Measurements from ENCODE around the gene KCNA5.

Gene KCNA5

GRCh38 chr12:5094986-5095385 lies 51.3 kb downstream of the KCNA5 start:
- no peak overlapping the region for H3K9ac ChIP-seq (ENCODE audit: low read length)
- TF ChIP-seq CTCF (IDR thresholded peaks at IDR 0.05; ENCODE audit: low read depth, low read length) (no peak), EZH2phosphoT487 (IDR thresholded peaks at IDR 0.05; ENCODE audit: low read depth) (no peak)
- H3K4me1 ChIP-seq (ENCODE audit: low read length): peaks cover 7% of the 10 kb centered on the region; the same call in 1 of the 2 replicates
- no peak overlapping the region for H3K4me3 ChIP-seq (ENCODE audit: low read length)
- no peak overlapping the region for H3K27ac ChIP-seq (ENCODE audit: low read length)
- no peaks in the 10 kb centered on the region for H3K9me3 ChIP-seq (ENCODE audit: insufficient read depth, low read length)
- no peaks in the 10 kb centered on the region for H4K20me1 ChIP-seq (ENCODE audit: insufficient read depth, low read length)
- peaks cover 78% of the 10 kb centered on the region for H3K27me3 ChIP-seq (ENCODE audit: low read depth, low read length)
- H3K79me2 ChIP-seq (ENCODE audit: low read length): no peaks in the 10 kb centered on the region
- no peak overlapping the region for H2AFZ ChIP-seq (ENCODE audit: low read depth, low read length)
- H3K4me2 ChIP-seq (ENCODE audit: low read length): no peak overlapping the region
- H3K36me3 ChIP-seq (replicated peaks; ENCODE audit: low read depth, low read length): no peaks in the 10 kb centered on the region
